Measurements from ENCODE around the gene ADGRG1. TPM values are rescaled to one million over a fixed set of nuclear protein-coding genes. Genes with fewer than 3 reads are reported as not detected.

ADGRG1 gene
- total RNA-seq, 1 experiment from 2014 or later: 0.47 TPM

DNA sequence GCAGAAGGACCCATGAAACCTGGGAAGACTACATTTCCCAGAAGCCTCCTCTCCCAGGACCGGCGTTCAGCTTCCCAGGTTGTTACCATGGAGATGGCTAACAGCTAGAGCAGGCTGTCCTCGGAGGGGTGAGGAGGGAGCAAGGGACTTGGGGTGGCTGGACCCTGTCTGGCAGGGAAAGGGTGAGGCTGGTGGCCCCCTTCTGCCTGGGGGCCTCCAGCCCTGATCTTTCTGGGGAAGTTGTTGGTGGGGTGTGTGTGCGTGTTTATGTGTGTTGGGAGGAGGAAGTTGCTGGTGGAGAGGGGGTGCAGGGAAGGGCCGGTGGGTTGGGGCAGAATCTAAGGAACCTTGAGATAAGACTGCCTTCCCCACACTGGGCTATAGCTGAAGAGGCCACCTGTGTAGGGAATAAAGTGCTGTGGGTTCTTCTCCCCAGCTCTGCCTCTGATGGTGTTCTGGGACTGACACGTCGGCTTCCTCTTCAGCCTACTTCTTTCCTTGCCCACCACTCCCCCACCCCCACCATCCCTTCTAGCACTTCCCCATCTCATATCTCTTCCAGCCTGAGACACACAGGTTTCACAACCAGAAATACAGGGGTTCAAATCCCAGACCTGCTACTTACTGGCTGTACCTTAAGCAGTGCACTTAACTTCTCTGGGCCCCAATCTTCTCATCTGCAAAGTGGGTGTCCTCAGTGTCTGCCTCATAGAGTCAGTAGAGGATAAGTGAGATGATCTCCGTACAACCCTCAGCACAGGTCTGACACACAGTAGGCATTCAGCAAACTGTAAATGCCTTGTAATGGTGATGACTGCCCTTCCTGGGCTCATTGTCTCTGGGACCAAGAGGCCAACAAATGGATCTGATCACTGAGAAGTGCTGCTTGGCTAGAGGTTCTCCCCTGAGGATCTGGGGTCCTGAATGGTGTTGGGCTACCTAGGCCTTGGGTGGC is 66.6 kb downstream of the ADGRG1 start, which contains the start of gene DRC7:
Gene DRC7 (plus strand): TSS at position 82 of the 955 bp plus-strand sequence. CDS start 3,144 bp downstream, outside the sequence.
- Histone ChIP-seq H3K4me1 (replicated peaks) (no peaks in the 10 kb centered on the region), H3K36me3 (no peaks in the 10 kb centered on the region), H3K9me3 (replicated peaks) (no peaks in the 10 kb centered on the region), H3K4me3 (no peak within 1 kb of the TSS), H3K27me3 (replicated peaks) (peaks cover 3% of the 10 kb centered on the region; the same call in 1 of the 2 replicates), H3K27ac (no peak within 1 kb of the TSS)
- DNase-seq (ENCODE audit: low read depth in 1 of 2, low spot score in 2 of 2): no peak

- Histone ChIP-seq H3K27ac (no peak overlapping the region), H3K4me3 (no peak overlapping the region), H3K27me3 (replicated peaks) (peaks cover 3% of the 10 kb centered on the region; the same call in 1 of the 2 replicates), H3K9me3 (replicated peaks) (no peaks in the 10 kb centered on the region), H3K4me1 (replicated peaks) (no peaks in the 10 kb centered on the region), H3K36me3 (no peaks in the 10 kb centered on the region)
- no peak for DNase-seq (ENCODE audit: low read depth in 1 of 2, low spot score in 2 of 2)
These were observed 67.2 kb downstream of the ADGRG1 start for GRCh38 chr16:57695680-57696069.

- peaks cover 3% of the 10 kb centered on the region; the same call in 1 of the 2 replicates for H3K27me3 ChIP-seq (replicated peaks)
These were observed 67.8 kb downstream of the ADGRG1 start for GRCh38 chr16:57696240-57696639.

GRCh38 chr16:57697896-57698537 is 69.6 kb downstream of the ADGRG1 start:
- DNase-seq (ENCODE audit: low read depth in 1 of 2, low spot score in 2 of 2): no peak
- H3K36me3 ChIP-seq: no peaks in the 10 kb centered on the region
- no peak overlapping the region for H3K4me3 ChIP-seq
- H3K27me3 ChIP-seq (replicated peaks): peaks cover 3% of the 10 kb centered on the region; the same call in 1 of the 2 replicates
- no peaks in the 10 kb centered on the region for H3K9me3 ChIP-seq (replicated peaks)
- H3K27ac ChIP-seq: no peak overlapping the region
- no peaks in the 10 kb centered on the region for H3K4me1 ChIP-seq (replicated peaks)

More at GRCh38 chr16:57696240-57696639, 67.8 kb downstream of the ADGRG1 start:
- Histone ChIP-seq H3K4me1 (replicated peaks) (no peaks in the 10 kb centered on the region), H3K9me3 (replicated peaks) (no peaks in the 10 kb centered on the region), H3K27ac (no peak overlapping the region), H3K36me3 (no peaks in the 10 kb centered on the region), H3K4me3 (no peak overlapping the region)
- no peak for DNase-seq (ENCODE audit: low read depth in 1 of 2, low spot score in 2 of 2)

DNA sequence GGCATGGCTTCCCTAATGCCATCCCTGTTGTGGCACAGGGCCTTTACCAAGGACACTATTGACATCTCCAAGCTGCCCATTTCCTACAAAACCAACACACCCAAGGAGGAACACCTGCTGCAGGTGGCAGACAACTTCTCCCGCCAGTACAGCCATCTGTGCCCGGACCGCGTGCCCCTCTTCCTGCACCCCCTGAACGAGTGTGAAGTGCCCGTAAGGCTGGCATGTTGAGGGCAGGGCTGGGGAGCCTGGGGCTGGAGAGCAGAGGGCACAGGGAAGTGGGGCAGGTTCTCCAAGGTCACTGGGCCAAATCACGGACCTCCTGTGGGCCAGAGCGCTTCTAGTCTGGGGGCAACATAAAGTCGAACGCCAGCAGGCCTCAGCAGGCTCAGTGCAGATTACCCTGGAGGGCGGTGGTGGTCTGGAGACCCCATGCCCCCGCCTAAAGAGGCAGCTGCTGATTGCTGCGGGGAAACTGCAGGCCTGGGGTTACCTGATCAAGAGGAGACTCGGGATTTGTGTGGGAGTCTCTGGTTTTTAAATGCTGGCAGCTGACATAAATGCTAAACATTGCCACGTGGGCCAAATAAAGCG is 70.5 kb downstream of the ADGRG1 start:
- Histone ChIP-seq H3K27ac (no peak overlapping the region), H3K27me3 (replicated peaks) (peaks cover 3% of the 10 kb centered on the region; the same call in 1 of the 2 replicates), H3K4me3 (no peak overlapping the region), H3K36me3 (no peaks in the 10 kb centered on the region), H3K4me1 (replicated peaks) (no peaks in the 10 kb centered on the region), H3K9me3 (replicated peaks) (no peaks in the 10 kb centered on the region)
- DNase-seq (ENCODE audit: low read depth in 1 of 2, low spot score in 2 of 2): no peak

DNA sequence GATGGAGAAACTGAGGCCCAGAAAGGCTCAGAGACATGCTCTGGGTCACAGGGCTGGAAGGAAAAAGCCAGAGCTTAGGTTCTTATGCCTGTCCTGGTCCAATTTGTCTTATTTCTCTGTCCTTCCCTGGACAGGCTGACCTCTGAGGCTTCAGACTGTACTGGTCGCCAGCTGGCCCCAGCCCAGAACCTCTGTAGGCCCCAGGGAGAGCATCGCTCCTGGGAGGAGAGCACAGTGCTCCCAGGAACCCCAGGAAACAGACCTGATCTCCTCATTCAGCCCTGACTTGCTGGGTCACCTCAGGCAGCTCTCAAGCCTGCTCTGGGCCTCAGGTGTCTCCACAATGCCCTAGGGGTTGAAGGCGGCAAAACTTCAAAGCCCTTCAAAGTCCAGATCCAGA is 71.1 kb downstream of the ADGRG1 start:
- Histone ChIP-seq H3K4me3 (no peak overlapping the region), H3K36me3 (no peaks in the 10 kb centered on the region), H3K27me3 (replicated peaks) (no peaks in the 10 kb centered on the region), H3K9me3 (replicated peaks) (no peaks in the 10 kb centered on the region), H3K4me1 (replicated peaks) (no peaks in the 10 kb centered on the region), H3K27ac (no peak overlapping the region)
- DNase-seq (ENCODE audit: low read depth in 1 of 2, low spot score in 2 of 2): no peak

GRCh38 chr16:57699899-57700298 is 71.5 kb downstream of the ADGRG1 start:
- H3K36me3 ChIP-seq: no peaks in the 10 kb centered on the region
- H3K27me3 ChIP-seq (replicated peaks): no peaks in the 10 kb centered on the region

DNA sequence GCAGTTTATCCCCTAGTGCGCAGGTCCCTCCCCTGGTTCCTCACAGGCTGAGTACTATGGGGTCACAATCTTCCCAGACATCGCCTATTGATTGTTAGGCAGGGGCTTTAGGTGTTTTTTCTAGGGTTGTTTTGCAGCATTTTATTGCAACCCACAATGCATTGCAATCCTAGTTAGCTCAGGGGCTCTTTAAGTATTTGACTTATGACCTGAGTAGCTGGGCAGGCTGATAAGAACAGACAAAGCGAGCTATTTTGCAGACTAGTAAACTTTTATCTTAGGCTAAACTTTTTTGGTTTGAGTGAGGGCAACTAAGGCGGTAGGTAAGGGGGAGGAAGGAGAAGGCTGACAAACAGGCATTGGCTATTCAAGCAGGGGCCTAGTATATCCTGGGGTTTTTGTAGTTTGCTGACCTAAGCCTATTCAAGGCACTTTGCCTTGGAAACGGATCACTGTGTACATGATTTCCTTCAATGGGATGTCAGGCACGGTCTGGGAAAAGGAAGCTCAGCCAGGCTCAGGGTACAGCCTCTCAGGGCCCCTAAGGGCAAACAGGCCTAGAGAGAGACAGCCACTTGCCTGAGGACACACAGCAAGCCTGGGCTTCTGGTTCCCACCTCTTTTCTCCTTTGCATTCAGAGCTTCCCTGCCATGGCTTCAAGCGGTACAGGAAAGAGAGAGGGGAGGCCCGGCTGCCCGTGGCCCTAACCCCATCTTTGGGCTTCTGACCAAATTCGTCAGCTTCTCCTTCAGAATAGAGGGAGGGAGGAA is 72.5 kb downstream of the ADGRG1 start:
- no peaks in the 10 kb centered on the region for H3K27me3 ChIP-seq (replicated peaks)
- no peaks in the 10 kb centered on the region for H3K9me3 ChIP-seq (replicated peaks)
- H3K27ac ChIP-seq: no peak overlapping the region
- H3K4me1 ChIP-seq (replicated peaks): no peaks in the 10 kb centered on the region
- H3K4me3 ChIP-seq: no peak overlapping the region
- DNase-seq (ENCODE audit: low read depth in 1 of 2, low spot score in 2 of 2): no peak
- no peaks in the 10 kb centered on the region for H3K36me3 ChIP-seq

More at GRCh38 chr16:57699899-57700298, 71.5 kb downstream of the ADGRG1 start:
- no peak for DNase-seq (ENCODE audit: low read depth in 1 of 2, low spot score in 2 of 2)
- Histone ChIP-seq H3K27ac (no peak overlapping the region), H3K4me1 (replicated peaks) (no peaks in the 10 kb centered on the region), H3K4me3 (no peak overlapping the region), H3K9me3 (replicated peaks) (no peaks in the 10 kb centered on the region)

DNA sequence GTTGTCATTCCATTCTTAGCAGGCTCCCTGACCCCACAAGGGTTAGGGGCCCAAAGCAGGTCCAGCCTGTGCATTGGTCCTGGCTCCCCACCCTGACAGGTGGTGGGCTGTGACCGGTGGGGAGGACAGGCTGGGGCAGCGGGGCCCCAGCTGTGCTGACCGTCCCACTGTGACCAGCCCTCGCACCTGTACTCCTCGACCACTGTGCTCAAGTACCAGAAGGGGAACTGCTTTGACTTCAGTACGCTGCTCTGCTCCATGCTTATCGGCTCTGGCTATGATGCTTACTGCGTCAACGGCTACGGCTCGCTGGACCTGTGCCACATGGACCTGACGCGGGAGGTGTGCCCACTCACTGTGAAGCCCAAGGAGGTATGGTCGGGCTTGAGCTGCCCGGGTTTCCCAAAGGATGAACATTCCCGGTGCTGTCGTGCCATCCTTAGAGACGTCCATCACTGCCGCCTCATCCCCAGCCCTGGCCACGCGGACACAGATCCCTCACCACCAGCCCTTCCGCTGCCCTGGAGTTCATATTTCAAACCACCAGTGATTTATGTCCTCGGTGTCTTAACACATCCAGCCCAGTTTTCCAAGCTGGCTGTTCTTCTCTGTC is 73.4 kb downstream of the ADGRG1 start:
- H3K27me3 ChIP-seq (replicated peaks): no peaks in the 10 kb centered on the region
- H3K4me1 ChIP-seq (replicated peaks): no peaks in the 10 kb centered on the region
- no peaks in the 10 kb centered on the region for H3K9me3 ChIP-seq (replicated peaks)
- no peak overlapping the region for H3K4me3 ChIP-seq
- no peaks in the 10 kb centered on the region for H3K36me3 ChIP-seq
- H3K27ac ChIP-seq: no peak overlapping the region
- no peak for DNase-seq (ENCODE audit: low read depth in 1 of 2, low spot score in 2 of 2)

DNA sequence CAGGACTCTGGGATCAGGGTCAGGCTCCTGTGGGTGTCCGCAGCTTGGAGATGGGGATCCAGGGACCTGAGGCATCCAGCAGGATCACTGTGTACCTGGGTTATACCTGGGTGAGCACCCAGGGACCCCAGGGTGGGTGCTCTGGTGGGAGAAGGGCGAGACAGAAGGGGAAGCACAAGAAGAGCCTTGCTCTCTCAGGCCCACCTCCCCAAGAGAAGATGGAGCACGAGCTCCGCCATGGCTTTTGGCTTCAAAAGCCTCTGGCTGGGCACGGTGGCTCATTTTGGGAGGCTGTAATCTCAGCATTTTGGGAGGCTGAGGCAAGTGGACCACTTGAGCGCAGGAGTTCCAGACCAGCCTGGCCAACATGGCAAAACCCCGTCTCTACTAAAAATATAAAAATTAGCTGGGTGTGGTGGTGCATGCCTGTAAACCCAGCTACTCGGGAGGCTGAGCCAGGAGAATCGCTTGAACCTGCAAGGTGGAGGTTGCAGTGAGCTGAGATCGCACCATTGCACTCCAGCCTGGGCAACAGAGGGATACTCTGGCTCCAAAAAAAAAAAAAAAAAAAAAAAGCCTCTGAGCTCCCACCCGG is 75.1 kb downstream of the ADGRG1 start:
- Histone ChIP-seq H3K36me3 (no peaks in the 10 kb centered on the region), H3K27ac (no peak overlapping the region), H3K4me1 (replicated peaks) (no peaks in the 10 kb centered on the region), H3K27me3 (replicated peaks) (no peaks in the 10 kb centered on the region), H3K4me3 (no peak overlapping the region), H3K9me3 (replicated peaks) (no peaks in the 10 kb centered on the region)
- DNase-seq (ENCODE audit: low read depth in 1 of 2, low spot score in 2 of 2): no peak

DNA sequence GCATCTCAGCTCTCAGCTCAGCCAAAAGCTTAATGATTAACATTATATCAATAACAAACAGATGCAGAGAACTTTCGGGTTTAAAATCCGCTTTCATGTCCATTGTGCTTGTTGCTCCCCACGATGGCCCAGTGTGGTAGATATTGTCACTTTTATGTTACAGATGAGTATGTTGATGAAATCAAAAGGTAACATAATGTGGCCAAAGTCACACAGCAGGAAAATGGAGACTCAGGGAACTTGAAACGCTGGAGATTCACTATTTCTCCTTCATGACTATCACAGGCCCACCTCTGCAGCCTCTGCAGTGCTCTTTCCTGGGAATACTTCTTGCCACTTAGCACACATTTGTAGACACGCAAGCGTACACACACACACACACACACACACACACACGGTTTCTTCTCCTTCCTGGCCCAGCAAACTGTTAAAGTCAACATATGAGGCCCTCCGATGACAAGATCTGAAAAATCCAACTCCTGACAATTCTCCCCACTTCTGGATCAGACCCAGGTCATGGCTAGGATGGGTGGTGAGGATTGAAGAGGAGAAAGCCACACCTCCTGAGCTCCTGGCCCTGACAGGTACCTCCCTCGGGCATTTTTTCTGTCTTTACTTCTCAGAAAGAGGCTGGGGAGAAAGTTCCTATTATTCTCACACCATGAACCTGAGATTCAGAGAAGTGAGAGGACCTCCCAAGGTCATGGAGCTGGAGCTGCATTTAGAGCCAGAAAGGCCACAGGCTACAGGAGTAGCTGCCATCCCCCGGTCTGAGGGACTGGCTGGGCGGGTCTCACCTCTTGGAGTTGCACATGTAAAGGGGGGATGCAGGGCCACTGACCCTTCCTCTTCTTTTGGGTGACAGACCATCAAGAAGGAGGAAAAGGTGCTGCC is 75.8 kb downstream of the ADGRG1 start:
- Histone ChIP-seq H3K4me3 (no peak overlapping the region), H3K4me1 (replicated peaks) (no peaks in the 10 kb centered on the region), H3K36me3 (no peaks in the 10 kb centered on the region), H3K27ac (no peak overlapping the region), H3K27me3 (replicated peaks) (no peaks in the 10 kb centered on the region), H3K9me3 (replicated peaks) (no peaks in the 10 kb centered on the region)
- no peak for DNase-seq (ENCODE audit: low read depth in 1 of 2, low spot score in 2 of 2)
